K562 (cell line): Measurements from ENCODE around the gene KMT2A. TPM values are rescaled to one million over a fixed set of nuclear protein-coding genes. Genes with fewer than 3 reads are reported as not detected.

Experiments
- CHD4 ChIP-seq: fragments of 200-600 bp; sonication (generic); IDR thresholded peaks from 3 replicates; pipeline ENCODE4 v1.6.1; 2012; ENCODE audit warnings: low read depth, mild to moderate bottlenecking, mixed read lengths, low read length, inconsistent platforms; ENCODE audit not compliant: insufficient read depth, insufficient replicate concordance, poor library complexity, severe bottlenecking
- DACH1 ChIP-seq: fragments of 450-650 bp; IDR thresholded peaks from 2 replicates; pipeline ENCODE4 v1.6.1; 2018; ENCODE audit not compliant: partially characterized antibody
- ESRRB ChIP-seq: fragments of 250-450 bp; sonication (Bioruptor Pico); IDR thresholded peaks from 2 replicates; pipeline ENCODE4 v1.5.0; 2020; ENCODE audit warnings: mild to moderate bottlenecking, moderate library complexity, borderline replicate concordance
- ETV1 ChIP-seq: fragments of 450-650 bp; conservative IDR thresholded peaks from 2 replicates; pipeline ENCODE4 v1.6.1; 2016; ENCODE audit warnings: missing genetic modification characterization, control low read depth, low read depth, missing compliant biosample characterization
- FOXK2 ChIP-seq, 2 experiments: fragments of 450-650 bp; IDR thresholded peaks in 1 of 2; conservative IDR thresholded peaks in 1 of 2; 2 replicates each; pipeline ENCODE4 v1.6.1; 2016; ENCODE audit warnings: low read depth in 2 of 2, mild to moderate bottlenecking in 1 of 2
- HMGN3 ChIP-seq: IDR thresholded peaks from 2 replicates; pipeline ENCODE4 v1.6.1; 2011; ENCODE audit warnings: borderline replicate concordance, low read depth, mild to moderate bottlenecking, mixed read lengths, low read length; ENCODE audit not compliant: insufficient read length; ENCODE audit errors: extremely low read depth
- KAT2B ChIP-seq: IDR thresholded peaks from one replicate; pipeline ENCODE4 v1.6.1; 2012; ENCODE audit warnings: low read depth, mild to moderate bottlenecking, control low read depth, inconsistent platforms, low read length, moderate library complexity
- KDM4B ChIP-seq, 2 experiments: fragments of 450-650 bp in 1 of 2; sonication (generic) in 1 of 2; IDR thresholded peaks; 2 replicates each; pipeline ENCODE4 v1.6.1; 2016 to 2017; ENCODE audit warnings: borderline replicate concordance in 2 of 2, antibody characterized with exemption in 1 of 2, low read depth in 1 of 2, mild to moderate bottlenecking in 1 of 2
- MAFK ChIP-seq: IDR thresholded peaks from 2 replicates; pipeline ENCODE4 v1.6.1; 2011; ENCODE audit warnings: low read length, improper control_type of control experiment
- NR3C1 ChIP-seq: sonication (generic); formaldehyde crosslinking; IDR thresholded peaks from 2 replicates; pipeline ENCODE4 v1.8.1; 2022; ENCODE audit warnings: missing genetic modification reagents
- SREBF2 ChIP-seq: sonication (generic); formaldehyde crosslinking; IDR thresholded peaks from 2 replicates; pipeline ENCODE4 v1.4.0; 2020; ENCODE audit warnings: mild to moderate bottlenecking, missing genetic modification reagents
- TAF15 ChIP-seq: fragments of 200-400 bp; formaldehyde crosslinking; IDR thresholded peaks from 2 replicates; pipeline ENCODE4 v1.6.1; 2017; ENCODE audit warnings: mild to moderate bottlenecking, low read depth, low read length, moderate library complexity
- ZFP1 ChIP-seq: fragments of 450-650 bp; formaldehyde crosslinking; IDR thresholded peaks from 2 replicates; pipeline ENCODE4 v1.4.0; 2020; ENCODE audit warnings: mild to moderate bottlenecking, mixed read lengths
- ZNF75A ChIP-seq: fragments of 450-650 bp; formaldehyde crosslinking; IDR thresholded peaks from 2 replicates; pipeline ENCODE4 v1.4.0; 2020; ENCODE audit warnings: mild to moderate bottlenecking
- ZZZ3 ChIP-seq: fragments of 450-650 bp; IDR thresholded peaks from 2 replicates; pipeline ENCODE4 v1.6.1; 2016; ENCODE audit warnings: antibody characterized with exemption, mild to moderate bottlenecking, moderate library complexity
- polyA plus RNA-seq, 8 experiments: library from polyadenylated mRNA; depleted of rRNA in 4 of 8; stranded (reverse) in 5 of 8; unstranded in 3 of 8; fragments of >200 nt; fragmentation: Nextera tagmentation in 2 of 8; fragmentation: Illumina TruSeq in 1 of 8; extraction: Ambion mirVana in 2 of 8; extraction: Trizol in 1 of 8; gene quantifications; 2 replicates each; pipeline versions ENCODE4 v1.2.1 to v1.2.3, GENCODE V29; 2011 to 2014; ENCODE audit warnings: inconsistent platforms in 1 of 8, missing spikeins in 1 of 8
- total RNA-seq, 7 experiments: library from RNA; depleted of rRNA in 6 of 7; stranded (reverse); fragments of >200 nt in 6 of 7; fragmentation: Illumina TruSeq in 2 of 7; extraction: Trizol in 2 of 7; gene quantifications; 2 replicates each; pipeline versions ENCODE4 v1.2.1 to v1.2.3, GENCODE V29; 2011 to 2021; ENCODE audit warnings: low replicate concordance in 1 of 7
- TF ChIP-seq, protein P1 (sequence below): fragments of 450-650 bp; IDR thresholded peaks from one replicate; pipeline ENCODE4 v1.6.1; 2018; ENCODE audit warnings: mild to moderate bottlenecking, moderate library complexity; ENCODE audit not compliant: partially characterized antibody
- TF ChIP-seq, protein P2 (sequence below): fragments of 450-650 bp; IDR thresholded peaks from 2 replicates; pipeline ENCODE4 v1.6.1; 2016; ENCODE audit warnings: low read depth, mild to moderate bottlenecking, moderate library complexity
- TF ChIP-seq, protein P3 (sequence below): sonication (generic); formaldehyde crosslinking; IDR thresholded peaks from 2 replicates; pipeline ENCODE4 v1.8.0; 2022; ENCODE audit warnings: missing genetic modification reagents, mild to moderate bottlenecking, moderate library complexity, borderline replicate concordance
- TF ChIP-seq, protein P4 (sequence below): fragments of 150-350 bp; conservative IDR thresholded peaks from 2 replicates; pipeline ENCODE4 v1.6.1; 2014; ENCODE audit warnings: low read length
- TF ChIP-seq, protein P5 (sequence below): sonication (generic); formaldehyde crosslinking; IDR thresholded peaks from 2 replicates; pipeline ENCODE4 v1.9.0; 2022; ENCODE audit warnings: mild to moderate bottlenecking, missing genetic modification reagents

The KMT2A gene
- total and polyA plus RNA-seq, 9 of the 15 experiments (the other 6 are each of a cell fraction or from before 2014, with no cell fraction given) = 9.6 to 59.9 (median 32.6) TPM

DNA sequence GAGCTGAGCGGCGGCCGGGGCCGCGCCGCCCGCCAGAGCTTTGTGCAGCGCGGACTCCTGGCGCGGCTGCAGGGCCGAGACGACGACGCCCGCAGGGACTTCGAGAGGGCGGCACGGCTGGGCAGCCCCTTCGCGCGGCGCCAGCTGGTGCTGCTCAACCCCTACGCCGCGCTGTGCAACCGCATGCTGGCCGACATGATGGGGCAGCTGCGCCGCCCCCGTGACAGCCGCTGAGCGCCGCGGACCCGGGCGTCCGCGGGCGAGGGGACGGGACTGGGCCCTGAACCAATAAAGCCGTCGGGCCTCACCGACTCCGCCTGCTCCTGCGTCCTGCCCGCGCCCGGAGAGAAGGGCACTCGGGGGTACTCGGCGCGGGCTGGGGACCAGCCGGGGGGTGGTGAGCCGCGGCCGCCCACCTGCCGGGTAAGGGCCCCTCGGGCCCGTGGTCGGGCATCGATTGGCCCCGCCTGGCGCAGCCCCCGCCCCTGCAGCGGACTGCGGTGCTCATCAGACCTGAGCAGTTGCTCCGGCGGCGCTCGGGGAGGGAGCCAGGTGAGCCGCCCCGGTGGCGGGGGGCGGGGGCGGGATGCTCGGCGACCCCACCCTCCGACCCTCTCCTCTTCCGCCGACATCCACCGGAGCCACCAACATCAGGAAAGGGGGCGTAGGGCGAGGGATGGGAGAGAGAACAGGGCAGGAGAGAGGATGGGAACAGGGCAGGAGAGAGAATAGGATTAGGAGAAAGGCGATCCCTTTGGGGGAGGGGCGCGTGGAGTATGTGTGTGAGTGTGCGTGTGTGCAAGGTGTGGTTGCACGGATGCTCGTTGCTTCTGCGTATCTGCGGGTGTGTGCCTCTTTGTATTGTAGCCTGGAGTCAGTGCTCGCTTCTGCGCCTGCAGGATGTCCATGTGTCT lies 94.6 kb downstream of the KMT2A start, which contains the start of gene TMEM25 (continued):
- TF ChIP-seq, protein P1, sequence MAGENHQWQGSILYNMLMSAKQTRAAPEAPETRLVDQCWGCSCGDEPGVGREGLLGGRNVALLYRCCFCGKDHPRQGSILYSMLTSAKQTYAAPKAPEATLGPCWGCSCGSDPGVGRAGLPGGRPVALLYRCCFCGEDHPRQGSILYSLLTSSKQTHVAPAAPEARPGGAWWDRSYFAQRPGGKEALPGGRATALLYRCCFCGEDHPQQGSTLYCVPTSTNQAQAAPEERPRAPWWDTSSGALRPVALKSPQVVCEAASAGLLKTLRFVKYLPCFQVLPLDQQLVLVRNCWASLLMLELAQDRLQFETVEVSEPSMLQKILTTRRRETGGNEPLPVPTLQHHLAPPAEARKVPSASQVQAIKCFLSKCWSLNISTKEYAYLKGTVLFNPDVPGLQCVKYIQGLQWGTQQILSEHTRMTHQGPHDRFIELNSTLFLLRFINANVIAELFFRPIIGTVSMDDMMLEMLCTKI = no peak
- TF ChIP-seq ZFP1 = no peak
- TF ChIP-seq, protein P2, sequence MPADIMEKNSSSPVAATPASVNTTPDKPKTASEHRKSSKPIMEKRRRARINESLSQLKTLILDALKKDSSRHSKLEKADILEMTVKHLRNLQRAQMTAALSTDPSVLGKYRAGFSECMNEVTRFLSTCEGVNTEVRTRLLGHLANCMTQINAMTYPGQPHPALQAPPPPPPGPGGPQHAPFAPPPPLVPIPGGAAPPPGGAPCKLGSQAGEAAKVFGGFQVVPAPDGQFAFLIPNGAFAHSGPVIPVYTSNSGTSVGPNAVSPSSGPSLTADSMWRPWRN = no peak
- TF ChIP-seq TAF15 = no peak
- TF ChIP-seq DACH1 = no peak
- TF ChIP-seq CHD4 = no peak
- no peak for TF ChIP-seq ETV1 (tag)
- TF ChIP-seq NR3C1 = 0 out of 2 replicates have a peak, but pooled peaks have one; percentile 25
- TF ChIP-seq ZZZ3 = no peak
- no peak for TF ChIP-seq HMGN3
- no peak for TF ChIP-seq KAT2B
- TF ChIP-seq, protein P3, sequence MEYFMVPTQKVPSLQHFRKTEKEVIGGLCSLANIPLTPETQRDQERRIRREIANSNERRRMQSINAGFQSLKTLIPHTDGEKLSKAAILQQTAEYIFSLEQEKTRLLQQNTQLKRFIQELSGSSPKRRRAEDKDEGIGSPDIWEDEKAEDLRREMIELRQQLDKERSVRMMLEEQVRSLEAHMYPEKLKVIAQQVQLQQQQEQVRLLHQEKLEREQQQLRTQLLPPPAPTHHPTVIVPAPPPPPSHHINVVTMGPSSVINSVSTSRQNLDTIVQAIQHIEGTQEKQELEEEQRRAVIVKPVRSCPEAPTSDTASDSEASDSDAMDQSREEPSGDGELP (CRISPR knock-in tag) = peak; percentile 67; the same call in 1 of the 2 replicates
- no peak for TF ChIP-seq MAFK
- TF ChIP-seq, protein P4, sequence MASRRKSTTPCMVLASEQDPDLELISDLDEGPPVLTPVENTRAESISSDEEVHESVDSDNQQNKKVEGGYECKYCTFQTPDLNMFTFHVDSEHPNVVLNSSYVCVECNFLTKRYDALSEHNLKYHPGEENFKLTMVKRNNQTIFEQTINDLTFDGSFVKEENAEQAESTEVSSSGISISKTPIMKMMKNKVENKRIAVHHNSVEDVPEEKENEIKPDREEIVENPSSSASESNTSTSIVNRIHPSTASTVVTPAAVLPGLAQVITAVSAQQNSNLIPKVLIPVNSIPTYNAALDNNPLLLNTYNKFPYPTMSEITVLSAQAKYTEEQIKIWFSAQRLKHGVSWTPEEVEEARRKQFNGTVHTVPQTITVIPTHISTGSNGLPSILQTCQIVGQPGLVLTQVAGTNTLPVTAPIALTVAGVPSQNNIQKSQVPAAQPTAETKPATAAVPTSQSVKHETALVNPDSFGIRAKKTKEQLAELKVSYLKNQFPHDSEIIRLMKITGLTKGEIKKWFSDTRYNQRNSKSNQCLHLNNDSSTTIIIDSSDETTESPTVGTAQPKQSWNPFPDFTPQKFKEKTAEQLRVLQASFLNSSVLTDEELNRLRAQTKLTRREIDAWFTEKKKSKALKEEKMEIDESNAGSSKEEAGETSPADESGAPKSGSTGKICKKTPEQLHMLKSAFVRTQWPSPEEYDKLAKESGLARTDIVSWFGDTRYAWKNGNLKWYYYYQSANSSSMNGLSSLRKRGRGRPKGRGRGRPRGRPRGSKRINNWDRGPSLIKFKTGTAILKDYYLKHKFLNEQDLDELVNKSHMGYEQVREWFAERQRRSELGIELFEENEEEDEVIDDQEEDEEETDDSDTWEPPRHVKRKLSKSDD = no peak
- no peak for TF ChIP-seq KDM4B (IDR thresholded peaks at IDR 0.05; ENCODE audit: borderline replicate concordance in 2 of 2, low read depth in 1 of 2)
- TF ChIP-seq ZNF75A (CRISPR knock-in tag) = no peak
- TF ChIP-seq SREBF2 (CRISPR knock-in tag) = no peak
- no peak for TF ChIP-seq FOXK2 (conservative IDR thresholded peaks at IDR 0.05 in 1 of 2, IDR thresholded peaks at IDR 0.05 in 1 of 2; ENCODE audit: low read depth in 2 of 2)
- TF ChIP-seq, protein P5, sequence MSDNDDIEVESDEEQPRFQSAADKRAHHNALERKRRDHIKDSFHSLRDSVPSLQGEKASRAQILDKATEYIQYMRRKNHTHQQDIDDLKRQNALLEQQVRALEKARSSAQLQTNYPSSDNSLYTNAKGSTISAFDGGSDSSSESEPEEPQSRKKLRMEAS (CRISPR knock-in tag) = peak; percentile 65
- TF ChIP-seq ESRRB (CRISPR knock-in tag) = no peak
